ENCODE results near the gene ST6GALNAC3.

ST6GALNAC3 gene

DNA sequence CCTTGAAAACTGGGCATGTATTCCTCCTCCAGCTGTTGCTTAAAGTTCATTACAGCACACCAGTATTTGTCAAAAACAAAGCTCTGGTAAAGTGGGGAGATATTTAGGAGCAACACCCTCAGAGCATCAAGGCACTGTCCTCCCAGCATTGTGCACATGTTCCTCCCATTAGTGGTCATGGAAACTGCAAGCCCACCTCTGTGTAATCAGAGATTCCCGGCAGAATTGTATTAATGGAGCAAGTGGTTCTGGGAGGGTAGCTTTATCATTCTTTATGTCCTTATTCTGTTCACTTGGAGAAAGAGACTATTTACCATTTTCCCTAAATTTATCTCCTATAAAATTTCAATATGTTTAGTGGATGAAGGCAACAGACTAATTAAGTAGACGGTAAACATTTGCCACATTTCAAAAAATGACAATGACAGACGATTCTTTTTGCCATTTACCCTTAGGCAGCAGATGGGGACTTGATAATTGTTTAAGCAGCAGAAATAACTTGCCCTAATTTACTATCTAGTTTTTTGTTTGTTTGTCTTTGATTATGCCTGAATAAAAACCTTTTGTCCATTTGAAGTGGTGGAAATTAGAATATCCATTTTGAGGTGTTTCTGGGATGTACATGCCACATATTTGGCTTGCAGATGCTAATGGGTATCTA is 503.1 kb downstream of the ST6GALNAC3 start:
- no peak for DNase-seq (ENCODE audit: low read depth, low spot score)

DNA sequence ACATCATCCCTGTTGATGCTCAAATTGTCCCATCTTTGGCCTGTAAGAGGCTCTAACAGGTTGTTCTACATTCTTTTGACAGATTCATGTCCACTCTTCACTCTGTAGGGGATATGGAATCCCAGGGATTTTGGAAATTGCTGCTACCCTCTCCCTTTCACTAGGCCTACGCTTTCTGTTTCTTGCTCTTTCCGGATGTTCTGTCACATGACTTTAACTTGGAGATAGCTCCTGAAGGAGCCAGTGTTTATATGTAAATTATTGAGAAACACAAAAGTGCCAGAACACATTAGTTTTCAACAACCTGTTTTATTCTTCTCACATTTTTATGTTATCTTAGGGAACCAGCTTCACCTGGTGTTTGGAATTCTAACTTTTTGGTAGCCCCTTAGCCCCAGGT is 505.7 kb downstream of the ST6GALNAC3 start:
- DNase-seq (ENCODE audit: low read depth, low spot score) = no peak

DNA sequence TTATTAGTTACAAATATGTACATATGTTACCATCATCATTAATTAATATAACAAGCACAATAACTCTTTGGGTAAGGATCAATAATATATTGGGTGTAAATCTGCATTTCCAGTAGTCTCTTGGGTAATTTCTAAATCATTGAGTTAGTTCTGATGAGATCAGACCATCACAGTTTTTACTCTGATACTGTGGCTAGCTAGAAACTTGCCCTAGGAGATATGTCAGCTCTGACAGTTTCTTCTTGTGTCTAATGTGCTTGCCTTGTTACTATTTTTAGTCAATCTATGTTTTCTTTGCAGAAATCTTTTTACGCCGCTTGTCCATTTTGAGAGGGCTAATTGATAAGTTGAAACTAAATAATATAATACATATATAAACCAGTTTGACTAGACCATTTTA is 507.2 kb downstream of the ST6GALNAC3 start:
- no peak for DNase-seq (ENCODE audit: low read depth, low spot score)

- DNase-seq (ENCODE audit: low read depth, low spot score) = no peak
These were observed 508.8 kb downstream of the ST6GALNAC3 start for GRCh38 chr1:76583235-76583868.

GRCh38 chr1:76583875-76584477 is 509.4 kb downstream of the ST6GALNAC3 start:
- DNase-seq (ENCODE audit: low read depth, low spot score) = no peak

- DNase-seq (ENCODE audit: low read depth, low spot score) = no peak
These were observed 511.6 kb downstream of the ST6GALNAC3 start for GRCh38 chr1:76585980-76586674.

DNA sequence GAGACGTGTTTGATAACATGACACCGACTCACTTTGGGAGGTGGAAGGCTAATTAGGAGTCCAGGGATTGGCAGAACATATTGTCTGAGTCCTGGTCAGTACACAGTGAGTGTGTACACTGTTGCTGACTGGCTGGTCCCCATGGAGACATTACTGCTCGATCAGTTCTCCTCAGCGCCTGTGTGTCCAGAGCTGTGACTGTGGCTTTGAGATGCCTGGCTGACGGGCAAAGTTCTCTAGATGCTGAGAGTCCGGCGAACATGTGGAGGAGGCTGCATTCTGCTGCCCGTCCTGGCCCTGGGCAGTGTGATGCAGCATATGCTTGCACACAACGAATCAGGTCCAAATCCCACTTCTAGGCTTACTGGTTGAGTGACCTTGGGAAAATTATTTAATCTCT is 512.7 kb downstream of the ST6GALNAC3 start:
- DNase-seq (ENCODE audit: low read depth, low spot score) = no peak

DNA sequence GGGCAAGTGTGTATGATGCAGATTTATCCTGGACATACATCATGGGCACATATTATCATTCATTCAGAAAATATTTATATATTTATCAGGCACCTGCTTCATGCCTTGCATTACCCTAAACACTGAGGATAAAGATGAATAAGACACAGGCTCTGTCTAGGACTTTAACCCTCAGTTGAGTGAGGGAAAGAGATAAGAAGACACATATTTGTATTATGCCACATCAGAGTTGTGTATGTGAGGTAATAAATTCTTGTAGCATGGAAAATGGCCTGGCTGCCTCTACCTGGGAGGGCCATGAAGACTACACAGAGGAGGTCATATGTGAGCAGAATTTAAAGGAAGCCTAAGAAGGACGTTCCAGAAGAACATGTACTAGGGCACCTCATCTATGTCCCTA is 516.9 kb downstream of the ST6GALNAC3 start:
- DNase-seq (ENCODE audit: low read depth, low spot score) = no peak

- DNase-seq (ENCODE audit: low read depth, low spot score) = no peak
These were observed 517.4 kb downstream of the ST6GALNAC3 start for GRCh38 chr1:76591963-76592362.

- DNase-seq (ENCODE audit: low read depth, low spot score) = no peak
These were observed 518.6 kb downstream of the ST6GALNAC3 start for GRCh38 chr1:76593141-76593540.

DNA sequence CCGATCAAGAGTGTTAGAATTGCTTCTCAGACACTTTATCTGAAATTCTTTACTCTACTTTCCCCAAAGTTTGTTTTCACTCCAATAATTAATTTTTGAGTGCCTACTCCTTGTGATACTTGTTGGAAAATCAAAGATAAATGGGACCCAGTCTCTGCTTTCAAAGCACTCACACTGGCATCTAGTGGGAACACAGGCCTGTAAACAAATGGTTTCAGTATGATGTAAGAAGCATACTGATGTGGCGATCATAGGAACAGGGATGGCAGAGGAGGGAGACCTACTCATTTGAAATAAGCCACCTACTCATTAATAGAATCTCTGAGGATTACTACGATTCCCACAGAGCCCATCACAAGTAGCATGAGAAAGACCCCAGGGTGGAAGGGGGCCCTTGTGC is 519.1 kb downstream of the ST6GALNAC3 start:
- DNase-seq (ENCODE audit: low read depth, low spot score) = no peak

DNA sequence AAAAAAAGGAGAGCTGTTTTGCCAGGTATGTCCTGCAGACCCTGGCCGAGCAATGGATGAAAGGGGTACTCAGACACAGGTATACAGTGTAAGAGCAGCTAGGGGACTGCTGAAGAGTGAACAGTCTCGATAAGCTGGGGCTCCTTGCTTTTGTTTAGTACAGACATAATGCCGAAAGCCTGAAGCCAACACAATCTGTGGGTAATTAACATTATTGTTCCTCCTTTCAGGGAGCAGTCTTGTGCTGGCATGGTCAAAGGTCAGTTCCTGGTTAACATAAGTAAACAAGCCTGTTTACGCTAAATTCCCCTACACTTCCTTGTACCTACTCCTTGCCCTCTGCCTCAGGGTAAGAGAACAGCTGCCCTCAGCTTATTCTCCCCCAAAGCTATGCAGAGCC is 520.5 kb downstream of the ST6GALNAC3 start:
- DNase-seq (ENCODE audit: low read depth, low spot score) = peak; percentile 44

- DNase-seq (ENCODE audit: low read depth, low spot score) = no peak
These were observed 526.9 kb downstream of the ST6GALNAC3 start for GRCh38 chr1:76601465-76601864.

GRCh38 chr1:76607717-76608116 is 533.2 kb downstream of the ST6GALNAC3 start:
- no peak for DNase-seq (ENCODE audit: low read depth, low spot score)

DNA sequence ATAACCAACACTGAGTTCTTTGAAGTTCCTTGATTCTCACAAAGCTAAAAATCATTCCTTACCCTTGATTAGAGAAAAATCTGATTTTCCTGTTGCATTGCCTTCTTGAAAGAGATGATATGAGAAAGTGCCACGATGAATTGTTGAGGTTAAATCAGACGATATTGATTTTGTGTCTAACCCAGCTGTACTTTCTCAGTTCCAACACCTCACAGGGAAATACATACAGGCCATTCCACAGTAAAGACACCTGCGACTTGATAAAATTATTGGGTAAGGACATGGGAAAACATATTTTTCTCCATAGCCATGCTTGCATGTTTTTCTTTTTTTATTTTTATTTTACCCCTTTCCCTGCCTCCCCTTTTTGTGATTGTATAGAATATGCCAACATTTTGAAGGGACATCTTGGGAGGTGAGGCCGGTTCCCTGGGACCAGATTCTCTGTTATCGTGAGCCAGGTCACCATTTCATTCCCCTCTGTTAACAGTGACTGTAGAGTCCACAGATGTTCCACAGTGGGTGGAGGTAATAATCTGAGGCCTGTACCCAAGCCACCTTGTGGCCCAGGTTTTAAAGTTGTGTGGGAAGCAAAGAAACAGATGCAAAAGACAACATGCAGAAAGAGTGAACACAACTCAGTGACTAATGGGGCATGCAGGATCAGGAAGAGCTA is 537.4 kb downstream of the ST6GALNAC3 start:
- no peak for DNase-seq (ENCODE audit: low read depth, low spot score)

- no peak for DNase-seq (ENCODE audit: low read depth, low spot score)
These were observed 539.3 kb downstream of the ST6GALNAC3 start for GRCh38 chr1:76613886-76614285.

GRCh38 chr1:76615253-76616035 is 540.9 kb downstream of the ST6GALNAC3 start:
- no peak for DNase-seq (ENCODE audit: low read depth, low spot score)

- DNase-seq (ENCODE audit: low read depth, low spot score) = no peak
These were observed 545.8 kb downstream of the ST6GALNAC3 start for GRCh38 chr1:76620371-76620770.

GRCh38 chr1:76622774-76623528 is 548.4 kb downstream of the ST6GALNAC3 start:
- no peak for DNase-seq (ENCODE audit: low read depth, low spot score)

DNA sequence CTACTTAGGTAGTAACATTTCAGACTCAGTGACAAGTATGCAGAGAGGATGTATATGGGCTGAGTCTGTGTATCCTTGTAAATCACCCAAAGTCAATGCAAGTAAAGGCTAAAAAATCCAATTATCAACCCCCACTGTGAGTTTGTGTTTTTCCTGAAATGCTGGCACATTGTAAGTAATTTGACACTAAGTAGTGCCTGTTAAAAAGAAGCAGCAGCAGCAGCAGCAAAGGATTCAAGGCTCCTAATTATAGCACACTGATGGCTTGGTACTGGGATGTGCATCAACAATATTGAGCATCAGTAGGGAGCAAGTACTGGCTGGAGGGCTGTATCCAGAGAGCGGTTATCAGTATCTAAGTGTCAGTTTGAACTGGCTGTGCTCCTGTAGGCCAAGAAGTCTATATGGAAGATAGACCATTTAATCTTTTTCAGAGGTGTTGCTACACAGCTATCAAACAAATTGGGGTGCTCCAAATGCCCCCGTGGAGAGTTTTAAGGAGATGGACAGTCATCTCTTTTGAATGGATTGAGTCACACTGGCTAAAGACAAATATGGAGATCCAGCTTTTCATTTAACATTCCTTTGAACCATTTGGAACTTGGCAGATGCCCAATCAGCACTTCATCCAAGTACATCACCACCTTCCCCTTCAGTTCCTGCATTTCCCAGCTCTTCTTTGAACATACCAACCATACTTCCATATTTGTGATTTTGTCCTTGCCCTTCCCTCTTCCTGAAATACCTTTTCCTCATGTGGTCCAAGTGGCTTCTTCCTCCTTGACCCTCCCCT is 551.5 kb downstream of the ST6GALNAC3 start:
- no peak for DNase-seq (ENCODE audit: low read depth, low spot score)

Data from ELF-1 (cell line).